Heart left ventricle (tissue), 13 donors: Measurements from ENCODE around the gene KCNK13.

Source experiments
- CTCF ChIP-seq, 12 donors: fragments of 200-600 bp; sonication (generic) in 4 of 12; IDR thresholded peaks; one replicate each; pipeline versions ENCODE4 v1.5.0 to v1.8.0; 2018 to 2022; ENCODE audit warnings: antibody characterized with exemption in 12 of 12, mild to moderate bottlenecking in 5 of 12
- POLR2A ChIP-seq, 2 donors: fragments of 450-650 bp; IDR thresholded peaks; one replicate each; pipeline ENCODE4 v1.6.1; 2017; ENCODE audit warnings: antibody characterized with exemption in 2 of 2, mild to moderate bottlenecking in 2 of 2, moderate library complexity in 2 of 2
- donor health status: ischemic (EF 13 %, LVEDD 7.1; RV severe dilation, severe dysfunction).
- donor health status: DM: no; HTN: yes; CAD: no.
- donor health status: DM: no; HTN: no; CAD: no.
- donor health status: ischemic (EF 25% LVEDD 6.9; RV normal size, moderate dysfunction).
- donor health status: ischemic (EF 25% LVEDD 5.7; RV mildly dilated, moderate dysfunction).
- donor health status: ischemic (EF 35%, LVEDD 5.7; RV mildly dilated, moderate dysfunction).
- donor health status: nonischemic (EF 11% LVEDD 7.7; RV severe dilation, severe dysfunction).
- donor health status: DM: yes; HTN: yes; CAD: no.
- donor health status: PGD.
- donor health status: ischemic (EF 29% LVEDD 5.4; RV normal size, mild dysfunction).
- donor health status: nonischemic (EF 23%, LVEDD 6.1; RV moderate dilation, normal function).

DNA sequence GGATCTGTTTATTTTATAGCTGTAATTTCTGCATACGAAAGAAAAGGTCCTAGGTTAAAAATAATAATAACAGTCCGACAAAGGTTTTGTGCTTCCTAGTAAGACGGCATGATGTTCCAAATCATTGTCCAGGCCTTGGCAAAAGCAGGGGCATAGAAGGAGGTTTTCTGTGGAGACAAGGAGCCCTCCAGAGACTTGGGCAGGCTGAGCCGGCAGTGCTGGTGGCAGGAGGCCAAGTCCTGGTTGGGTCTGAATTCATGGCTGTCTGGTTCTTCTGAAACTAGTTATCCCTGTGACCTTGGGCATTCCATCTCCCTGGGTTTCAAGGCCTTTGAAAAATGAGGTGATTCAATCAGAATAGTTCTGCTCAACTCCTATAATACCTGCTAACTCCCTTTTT lies 44.0 kb downstream of the KCNK13 start:
- no peak for TF ChIP-seq CTCF (IDR thresholded peaks at IDR 0.05)
- no peak for TF ChIP-seq POLR2A (IDR thresholded peaks at IDR 0.05)
